SU-DHL-6 (cell line): ENCODE data around the gene PDE3B.

Experiments
- H2AFZ ChIP-seq: fragments of 200-600 bp; sonication (generic); 2 replicates; pipeline ENCODE4 v1.6.1; 2014; ENCODE audit warnings: low read depth, mild to moderate bottlenecking, moderate library complexity, mixed read lengths, antibody characterized with exemption, low read length; ENCODE audit not compliant: severe bottlenecking
- H3F3A ChIP-seq: fragments of 200-600 bp; shearing (Covaris generic); 2 replicates; pipeline ENCODE4 v1.6.0; 2016; ENCODE audit warnings: antibody characterized with exemption, mild to moderate bottlenecking; ENCODE audit not compliant: insufficient read depth
- H3K27ac ChIP-seq: fragments of 200-600 bp; sonication (generic); 2 replicates; pipeline ENCODE4 v1.5.1; 2016; ENCODE audit warnings: low read depth, mild to moderate bottlenecking, low read length, moderate library complexity, mixed read lengths
- H3K27me3 ChIP-seq: fragments of 200-600 bp; sonication (generic), shearing (Covaris generic); 2 replicates; pipeline ENCODE4 v1.6.0; 2014; ENCODE audit warnings: mild to moderate bottlenecking, low read length
- H3K36me3 ChIP-seq: fragments of 200-600 bp; sonication (generic); 2 replicates; pipeline ENCODE4 v1.6.1; 2014; ENCODE audit warnings: mild to moderate bottlenecking, low read length, mixed read lengths
- H3K4me2 ChIP-seq: fragments of 300-600, 200-600 bp; shearing (Covaris generic), sonication (generic); 2 replicates; pipeline ENCODE4 v1.6.0; 2014; ENCODE audit warnings: low read length, low read depth, mild to moderate bottlenecking; ENCODE audit not compliant: poor library complexity, severe bottlenecking
- H3K4me3 ChIP-seq: fragments of 200-600 bp; sonication (generic); 2 replicates; pipeline ENCODE4 v1.5.1; 2014; ENCODE audit warnings: antibody characterized with exemption, low read length, mild to moderate bottlenecking, mixed read lengths; ENCODE audit not compliant: insufficient read depth, poor library complexity, severe bottlenecking
- H3K79me2 ChIP-seq: fragments of 200-600 bp; sonication (generic); 2 replicates; pipeline ENCODE4 v1.6.1; 2014; ENCODE audit warnings: mild to moderate bottlenecking, low read length, moderate library complexity; ENCODE audit not compliant: insufficient read depth
- H3K9ac ChIP-seq: fragments of 200-600 bp; sonication (generic); 2 replicates; pipeline ENCODE4 v1.7.0; 2014; ENCODE audit warnings: mild to moderate bottlenecking, low read length
- H3K9me2 ChIP-seq: fragments of 200-600 bp; sonication (generic); replicated peaks from 2 replicates; pipeline ENCODE4 v1.6.1; 2014; ENCODE audit warnings: low read length; ENCODE audit not compliant: insufficient read depth
- H3K9me3 ChIP-seq: fragments of 200-600 bp; sonication (generic); 2 replicates; pipeline ENCODE4 v1.6.1; 2014; ENCODE audit warnings: low read length, mixed read lengths; ENCODE audit not compliant: insufficient read depth
- H4K20me1 ChIP-seq: fragments of 200-600 bp; sonication (generic); 2 replicates; pipeline ENCODE4 v1.6.1; 2014; ENCODE audit warnings: low read depth, mild to moderate bottlenecking, antibody characterized with exemption, low read length, moderate library complexity, mixed read lengths
- EZH2phosphoT487 ChIP-seq: fragments of 200-600 bp; sonication (generic), shearing (Covaris generic); conservative IDR thresholded peaks from 2 replicates; pipeline ENCODE4 v1.6.1; 2018; ENCODE audit warnings: mild to moderate bottlenecking, antibody characterized with exemption, low read length, moderate library complexity, mixed read lengths
- TF ChIP-seq, protein P1 (sequence below): fragments of 200-600 bp; sonication (generic); IDR thresholded peaks from one replicate; pipeline ENCODE4 v1.5.1; 2017; ENCODE audit warnings: antibody characterized with exemption, mild to moderate bottlenecking, low read length, moderate library complexity; ENCODE audit not compliant: insufficient read depth, poor library complexity, severe bottlenecking

Gene PDE3B

DNA sequence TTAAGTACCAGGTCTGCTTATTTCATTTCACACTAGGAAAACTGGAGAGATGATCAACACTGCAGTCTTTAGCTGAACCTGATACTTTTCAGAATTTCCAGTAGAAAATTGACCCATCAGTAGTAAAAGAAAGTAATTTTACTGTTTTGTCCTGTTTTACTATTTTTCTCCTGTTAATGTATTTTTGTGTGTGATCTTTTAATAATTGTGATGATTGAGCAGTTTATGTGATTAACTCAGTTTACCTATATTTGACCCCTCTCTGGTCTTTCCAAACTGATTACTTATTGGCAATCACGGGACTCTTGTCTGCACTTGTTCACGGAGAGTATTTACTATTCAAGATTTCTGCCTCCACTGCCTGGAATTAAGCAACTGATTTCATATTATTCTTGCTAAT, 249.0 kb downstream of the PDE3B start:
- peaks cover 20% of the 10 kb centered on the region; the same call in 1 of the 2 replicates for H3K79me2 ChIP-seq
- peak overlapping the region; percentile 59 for H3K4me2 ChIP-seq
- H3K36me3 ChIP-seq, result no peaks in the 10 kb centered on the region
- no peak for TF ChIP-seq EZH2phosphoT487
- TF ChIP-seq, protein P1, sequence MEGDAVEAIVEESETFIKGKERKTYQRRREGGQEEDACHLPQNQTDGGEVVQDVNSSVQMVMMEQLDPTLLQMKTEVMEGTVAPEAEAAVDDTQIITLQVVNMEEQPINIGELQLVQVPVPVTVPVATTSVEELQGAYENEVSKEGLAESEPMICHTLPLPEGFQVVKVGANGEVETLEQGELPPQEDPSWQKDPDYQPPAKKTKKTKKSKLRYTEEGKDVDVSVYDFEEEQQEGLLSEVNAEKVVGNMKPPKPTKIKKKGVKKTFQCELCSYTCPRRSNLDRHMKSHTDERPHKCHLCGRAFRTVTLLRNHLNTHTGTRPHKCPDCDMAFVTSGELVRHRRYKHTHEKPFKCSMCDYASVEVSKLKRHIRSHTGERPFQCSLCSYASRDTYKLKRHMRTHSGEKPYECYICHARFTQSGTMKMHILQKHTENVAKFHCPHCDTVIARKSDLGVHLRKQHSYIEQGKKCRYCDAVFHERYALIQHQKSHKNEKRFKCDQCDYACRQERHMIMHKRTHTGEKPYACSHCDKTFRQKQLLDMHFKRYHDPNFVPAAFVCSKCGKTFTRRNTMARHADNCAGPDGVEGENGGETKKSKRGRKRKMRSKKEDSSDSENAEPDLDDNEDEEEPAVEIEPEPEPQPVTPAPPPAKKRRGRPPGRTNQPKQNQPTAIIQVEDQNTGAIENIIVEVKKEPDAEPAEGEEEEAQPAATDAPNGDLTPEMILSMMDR, result no peak
- no peaks in the 10 kb centered on the region for H3K9me2 ChIP-seq
- H3K27me3 ChIP-seq, result no peaks in the 10 kb centered on the region
- H3K27ac ChIP-seq, result no peak overlapping the region
- peak overlapping the region; percentile 67 for H3K9ac ChIP-seq
- H3F3A ChIP-seq, result peaks cover 9% of the 10 kb centered on the region
- no peaks in the 10 kb centered on the region for H3K9me3 ChIP-seq
- H4K20me1 ChIP-seq, result no peaks in the 10 kb centered on the region
- peak overlapping the region; percentile 76 for H3K4me3 ChIP-seq
- H2AFZ ChIP-seq, result peak overlapping the region; percentile 82

DNA sequence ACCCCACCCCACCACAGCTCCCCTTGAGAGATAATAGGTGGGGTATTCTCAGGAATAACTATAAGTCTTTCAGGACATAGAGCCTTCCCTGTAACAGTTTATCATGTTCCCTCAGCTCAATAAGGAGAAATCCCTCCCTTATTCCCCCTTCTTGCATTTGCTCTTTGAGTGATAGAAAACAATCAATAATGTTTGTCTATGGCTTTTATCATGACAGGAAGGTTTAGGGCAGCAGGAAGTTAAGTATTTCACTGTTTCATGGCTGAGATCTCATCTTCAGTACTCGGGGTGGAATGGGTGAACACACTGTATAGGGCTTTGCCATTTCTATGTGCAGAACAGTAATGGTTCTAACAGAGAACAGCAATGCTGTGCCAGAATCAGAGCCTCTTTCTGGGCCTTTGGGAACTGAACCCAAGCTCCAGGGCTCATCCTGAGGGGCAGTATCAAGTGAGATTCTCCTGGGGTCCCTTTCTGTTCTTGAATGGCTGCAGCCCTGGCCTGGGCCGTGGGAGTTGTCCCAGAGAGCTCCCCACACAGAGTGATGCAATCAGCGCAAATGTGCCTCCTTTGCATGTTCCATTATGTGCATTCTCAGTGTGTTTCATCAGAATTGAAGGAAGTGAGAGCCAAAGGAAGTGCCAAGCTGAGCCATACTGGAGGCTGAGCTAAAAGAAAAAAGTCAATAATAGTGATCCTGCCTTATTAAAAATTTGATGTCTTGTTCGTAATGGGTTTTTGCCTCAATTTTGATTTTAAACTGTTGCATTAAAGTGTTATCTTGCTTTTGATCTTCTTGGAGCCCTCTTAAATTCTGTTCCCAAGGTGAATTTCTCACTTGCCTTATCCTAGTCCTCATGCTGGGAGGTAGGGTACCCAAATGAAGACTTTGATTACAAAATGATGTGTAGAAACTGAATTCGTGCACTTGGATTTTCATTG, 251.3 kb downstream of the PDE3B start:
- Histone ChIP-seq H3F3A (peaks cover 9% of the 10 kb centered on the region), H3K36me3 (no peaks in the 10 kb centered on the region), H3K27ac (no peak overlapping the region), H3K9me3 (no peaks in the 10 kb centered on the region), H2AFZ (no peak overlapping the region), H3K79me2 (peaks cover 9% of the 10 kb centered on the region; the same call in 1 of the 2 replicates), H3K9me2 (no peaks in the 10 kb centered on the region), H3K9ac (no peak overlapping the region), H3K4me3 (no peak overlapping the region), H3K4me2 (no peak overlapping the region), H4K20me1 (no peaks in the 10 kb centered on the region), H3K27me3 (no peaks in the 10 kb centered on the region; the same call in 1 of the 2 replicates)
- no peak for TF ChIP-seq EZH2phosphoT487
- TF ChIP-seq, protein P1, result no peak

DNA sequence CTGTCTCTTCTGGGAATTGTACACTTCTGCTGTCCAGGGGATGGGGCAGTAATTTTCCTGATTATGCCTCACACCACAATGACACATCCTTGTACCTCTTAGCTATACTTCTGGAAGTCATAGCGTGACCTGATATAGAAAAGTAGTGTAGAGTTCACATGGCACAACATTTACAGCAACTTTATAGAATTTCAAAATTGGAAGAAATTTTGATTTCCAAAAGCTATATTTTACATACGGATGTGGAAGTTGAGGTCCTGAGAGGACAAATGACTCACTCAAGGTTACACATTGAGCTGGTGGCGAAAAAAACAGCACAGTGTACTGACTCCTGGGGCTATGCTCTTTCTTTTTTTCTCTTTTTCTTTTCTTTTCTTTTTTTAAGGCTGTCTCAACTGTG, 254.8 kb downstream of the PDE3B start:
- Histone ChIP-seq H3K9me2 (no peaks in the 10 kb centered on the region), H3K4me3 (no peak overlapping the region), H3K9me3 (no peaks in the 10 kb centered on the region), H3K9ac (no peak overlapping the region), H2AFZ (no peak overlapping the region), H3F3A (no peaks in the 10 kb centered on the region; the same call in 1 of the 2 replicates), H3K27ac (no peak overlapping the region), H3K79me2 (no peaks in the 10 kb centered on the region), H3K27me3 (no peaks in the 10 kb centered on the region; the same call in 1 of the 2 replicates), H4K20me1 (no peaks in the 10 kb centered on the region), H3K4me2 (no peak overlapping the region), H3K36me3 (no peaks in the 10 kb centered on the region)
- TF ChIP-seq EZH2phosphoT487, result no peak
- TF ChIP-seq, protein P1, result no peak
